Heart right ventricle (tissue), 16 donors: Measurements from ENCODE around the gene EFNA5. TPM values are rescaled to one million over a fixed set of nuclear protein-coding genes. Genes with fewer than 3 reads are reported as not detected.

ENCODE experiments used
- ATAC-seq, 8 donors: fragments of 200-7000 bp; cut with Tn5 transposase; one replicate each; pipeline ENCODE4 v1.9.1; 2020; ENCODE audit warnings: mild to moderate bottlenecking in 8 of 8, moderate library complexity in 8 of 8, moderate number of reproducible peaks in 1 of 8
- DNase-seq, 2 donors: peaks; one replicate each; pipeline ENCODE4 v3.0.0-alpha.2; 2020
- H3K27ac ChIP-seq, 10 donors: fragments of 200-600 bp; sonication (generic) in 2 of 10; one replicate each; pipeline versions ENCODE4 v1.5.0 to v1.8.0; 2020 to 2022; ENCODE audit warnings: mild to moderate bottlenecking in 3 of 10
- H3K27me3 ChIP-seq, 7 donors: fragments of 200-600 bp; one replicate each; pipeline ENCODE4 v1.8.0; 2021 to 2022; ENCODE audit warnings: mild to moderate bottlenecking in 2 of 7
- H3K36me3 ChIP-seq, 9 donors: fragments of 200-600 bp; sonication (generic) in 1 of 9; one replicate each; pipeline versions ENCODE4 v1.5.0 to v1.8.0; 2020 to 2022; ENCODE audit warnings: mild to moderate bottlenecking in 2 of 9
- H3K4me1 ChIP-seq, 9 donors: fragments of 200-600 bp; sonication (generic) in 1 of 9; one replicate each; pipeline versions ENCODE4 v1.5.0 to v1.8.0; 2020 to 2022; ENCODE audit warnings: mild to moderate bottlenecking in 4 of 9
- H3K4me3 ChIP-seq, 10 donors: fragments of 200-600 bp; sonication (generic) in 2 of 10; one replicate each; pipeline versions ENCODE4 v1.5.0 to v1.8.0; 2020 to 2022; ENCODE audit warnings: mild to moderate bottlenecking in 7 of 10, moderate library complexity in 2 of 10
- H3K9me3 ChIP-seq, 11 donors: fragments of 200-600 bp in 10 of 11; sonication (generic) in 2 of 11; one replicate each; pipeline versions ENCODE4 v1.5.0 to v1.8.0; 2013 to 2022; ENCODE audit warnings: mild to moderate bottlenecking in 2 of 11, control low read depth in 1 of 11, moderate library complexity in 1 of 11
- WGBS, 2 donors: extraction: QIAGEN DNeasy Blood & Tissue Kit; methylation state at CpG; one replicate each; pipeline ENCODE4 v1.1.7; 2013; ENCODE audit warnings: inconsistent platforms in 1 of 2; 5-methylcytosine and 5-hydroxymethylcytosine counted together
- intact Hi-C, 10 donors: fragments of 100-400 bp; cut with DNase I; formaldehyde crosslinking; loops; one replicate each; pipeline versions ENCODE4 v1.11.1 to v1.14.2; 2022
- polyA plus RNA-seq, 2 donors: library from polyadenylated mRNA; stranded (reverse); fragments of 200-250 nt; gene quantifications; one replicate each; pipeline ENCODE4 v1.2.3, GENCODE V29; 2013
- total RNA-seq, 10 donors: library from RNA; stranded (reverse); fragmentation: NEBNext Ultra II Directional in 3 of 10; extraction: Animal tissue kit (Norgen Biotek cat#: 25700) in 3 of 10; gene quantifications; one replicate each; pipeline versions ENCODE4 v1.2.1 to v1.2.4, GENCODE V29; 2021 to 2023
- TF ChIP-seq, protein P1 (sequence below), 9 donors: fragments of 200-600 bp; sonication (generic) in 2 of 9; IDR thresholded peaks; one replicate each; pipeline versions ENCODE4 v1.5.0 to v1.8.0; 2021 to 2022; ENCODE audit warnings: antibody characterized with exemption in 9 of 9, mild to moderate bottlenecking in 5 of 9, moderate library complexity in 1 of 9
- donor health status: Arrhythmogenic right ventricular cardiomyopathy.
- donor health status: ischemic (EF 13 %, LVEDD 7.1; RV severe dilation, severe dysfunction).
- donor health status: healthy with polysubstance abuse.
- donor health status: DM: no; HTN: yes; CAD: no.
- donor health status: DM: no; HTN: no; CAD: no.
- donor health status: ischemic (EF 25% LVEDD 6.9; RV normal size, moderate dysfunction).
- donor health status: ischemic (EF 25% LVEDD 5.7; RV mildly dilated, moderate dysfunction).
- donor health status: healthy.
- donor health status: DM: yes; HTN: yes; CAD: no.
- donor health status: Ischemic cardiomyopathy.
- donor health status: ischemic (EF 35%, LVEDD 5.7; RV mildly dilated, moderate dysfunction).
- donor health status: nonischemic (EF 11% LVEDD 7.7; RV severe dilation, severe dysfunction).
- donor health status: DM: yes; HTN: yes; CAD: no.
- donor health status: PGD.
- donor health status: ischemic (EF 29% LVEDD 5.4; RV normal size, mild dysfunction).
- donor health status: nonischemic (EF 23%, LVEDD 6.1; RV moderate dilation, normal function).

The EFNA5 gene
- total and polyA plus RNA-seq, 12 donors, result 6.9 to 49.4 (median 33.9) TPM

DNA sequence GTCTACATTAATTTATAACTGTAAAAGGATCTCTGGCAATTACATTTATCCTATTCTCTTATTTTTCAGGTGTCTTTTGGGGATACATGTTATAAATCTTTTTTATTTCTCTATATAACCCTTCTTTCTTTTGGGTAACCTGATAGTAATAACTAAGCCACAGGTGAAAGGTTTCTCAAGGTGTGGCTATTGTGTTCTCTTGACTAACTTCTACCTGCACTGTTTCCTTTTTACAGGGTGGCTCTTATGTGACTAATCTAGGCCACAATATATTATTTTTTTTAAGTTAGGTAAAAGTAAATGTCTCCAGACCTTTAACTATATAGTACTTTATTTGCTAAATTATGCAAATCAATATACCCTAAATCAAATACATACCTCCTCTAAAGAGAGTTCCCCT, 193.2 kb downstream of the EFNA5 start:
- Histone ChIP-seq H3K27ac (peak overlapping the region in 4 of 10 donors; percentile 17 to 58 (median 37)), H3K9me3 (no peaks in the 10 kb centered on the region), H3K4me3 (no peak overlapping the region), H3K36me3 (no peaks in the 10 kb centered on the region), H3K4me1 (peaks cover 0 to 44% (median 10%) of the 10 kb centered on the region in 9 donors), H3K27me3 (no peaks in the 10 kb centered on the region)
- intact Hi-C loops, result no loop called here
- DNase-seq, result no peak
- ATAC-seq, result no peak
- TF ChIP-seq, protein P1, sequence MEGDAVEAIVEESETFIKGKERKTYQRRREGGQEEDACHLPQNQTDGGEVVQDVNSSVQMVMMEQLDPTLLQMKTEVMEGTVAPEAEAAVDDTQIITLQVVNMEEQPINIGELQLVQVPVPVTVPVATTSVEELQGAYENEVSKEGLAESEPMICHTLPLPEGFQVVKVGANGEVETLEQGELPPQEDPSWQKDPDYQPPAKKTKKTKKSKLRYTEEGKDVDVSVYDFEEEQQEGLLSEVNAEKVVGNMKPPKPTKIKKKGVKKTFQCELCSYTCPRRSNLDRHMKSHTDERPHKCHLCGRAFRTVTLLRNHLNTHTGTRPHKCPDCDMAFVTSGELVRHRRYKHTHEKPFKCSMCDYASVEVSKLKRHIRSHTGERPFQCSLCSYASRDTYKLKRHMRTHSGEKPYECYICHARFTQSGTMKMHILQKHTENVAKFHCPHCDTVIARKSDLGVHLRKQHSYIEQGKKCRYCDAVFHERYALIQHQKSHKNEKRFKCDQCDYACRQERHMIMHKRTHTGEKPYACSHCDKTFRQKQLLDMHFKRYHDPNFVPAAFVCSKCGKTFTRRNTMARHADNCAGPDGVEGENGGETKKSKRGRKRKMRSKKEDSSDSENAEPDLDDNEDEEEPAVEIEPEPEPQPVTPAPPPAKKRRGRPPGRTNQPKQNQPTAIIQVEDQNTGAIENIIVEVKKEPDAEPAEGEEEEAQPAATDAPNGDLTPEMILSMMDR (IDR thresholded peaks at IDR 0.05), result no peak

DNA sequence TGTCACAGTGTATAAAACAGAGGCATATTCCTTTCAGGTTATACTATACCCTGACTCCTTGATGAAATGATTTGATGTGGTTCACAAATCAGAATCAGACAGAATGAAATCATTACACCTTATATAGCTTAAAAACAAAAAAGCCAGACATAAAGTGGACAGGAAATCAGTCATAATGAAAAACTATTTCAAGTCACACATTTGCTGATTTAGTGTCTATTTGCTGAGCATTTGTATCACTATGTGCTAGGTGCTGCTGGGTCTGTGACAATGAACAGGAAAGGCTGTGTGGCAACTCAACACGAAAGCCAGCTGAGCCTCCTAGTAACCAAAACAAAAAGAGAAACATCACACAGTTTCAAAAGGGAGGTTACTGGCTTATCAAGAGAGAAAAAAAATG, 194.0 kb downstream of the EFNA5 start:
- DNase-seq, result no peak
- peak in 6 of 8 donors; percentile 64 to 89 (median 74) for ATAC-seq
- Histone ChIP-seq H3K27me3 (no peaks in the 10 kb centered on the region), H3K9me3 (no peaks in the 10 kb centered on the region), H3K4me3 (no peak overlapping the region), H3K27ac (peak overlapping the region in 4 of 10 donors; percentile 21 to 58 (median 46)), H3K36me3 (no peaks in the 10 kb centered on the region), H3K4me1 (peaks cover 0 to 38% (median 10%) of the 10 kb centered on the region in 9 donors)
- TF ChIP-seq, protein P1 (IDR thresholded peaks at IDR 0.05), result no peak
- intact Hi-C loops, result no loop called here
- WGBS, 2 donors, result 25 to 26% methylated on average over 1 of the region's 1 CpG

DNA sequence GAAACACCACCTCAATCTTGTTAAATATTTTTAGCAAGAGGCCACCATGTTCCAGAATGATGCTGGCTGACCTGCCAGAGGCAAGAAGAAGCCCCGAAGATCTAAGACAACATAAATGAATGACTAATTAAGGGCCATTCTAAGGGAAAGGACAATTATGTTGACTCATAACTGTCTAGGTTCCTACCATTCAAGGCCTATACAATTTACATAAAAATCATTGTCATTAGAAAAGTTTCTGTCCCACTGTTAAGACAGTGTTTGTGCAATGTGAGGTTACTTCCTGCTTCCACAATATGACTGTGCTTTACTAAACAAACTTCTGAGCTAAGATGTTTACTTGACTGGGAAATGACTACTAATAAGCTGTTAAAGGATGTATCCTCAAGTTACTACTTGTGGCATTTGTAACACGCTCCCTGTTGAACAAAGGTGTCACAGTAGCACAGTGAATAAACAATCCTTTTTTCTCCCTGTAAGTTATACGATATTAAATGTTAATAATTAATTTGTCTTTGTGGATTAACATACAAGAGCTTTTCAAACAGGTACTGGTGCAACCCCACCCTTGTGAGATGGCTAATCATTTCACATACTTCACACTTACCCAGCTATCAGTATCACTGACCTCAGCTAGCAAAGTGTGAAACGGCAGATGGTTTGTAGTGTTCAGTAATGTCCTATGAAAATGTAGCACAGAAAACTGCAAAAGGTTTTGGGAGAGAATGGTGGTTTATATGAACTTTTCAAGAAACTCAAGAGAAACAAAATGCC, 195.8 kb downstream of the EFNA5 start:
- TF ChIP-seq, protein P1 (IDR thresholded peaks at IDR 0.05), result no peak
- WGBS, 2 donors, result 65 to 66% methylated on average over 4 of the region's 4 CpGs
- H3K4me3 ChIP-seq, result no peak overlapping the region
- no peak for DNase-seq
- H3K27me3 ChIP-seq, result no peaks in the 10 kb centered on the region
- intact Hi-C loops, result no loop called here
- ATAC-seq, result peak in 1 of 8 donors; percentile 26
- H3K27ac ChIP-seq, result peak overlapping the region in 4 of 10 donors; percentile 12 to 54 (median 22)
- H3K36me3 ChIP-seq, result no peaks in the 10 kb centered on the region
- H3K9me3 ChIP-seq, result no peaks in the 10 kb centered on the region
- H3K4me1 ChIP-seq, result peaks cover 0 to 43% (median 17%) of the 10 kb centered on the region in 9 donors

DNA sequence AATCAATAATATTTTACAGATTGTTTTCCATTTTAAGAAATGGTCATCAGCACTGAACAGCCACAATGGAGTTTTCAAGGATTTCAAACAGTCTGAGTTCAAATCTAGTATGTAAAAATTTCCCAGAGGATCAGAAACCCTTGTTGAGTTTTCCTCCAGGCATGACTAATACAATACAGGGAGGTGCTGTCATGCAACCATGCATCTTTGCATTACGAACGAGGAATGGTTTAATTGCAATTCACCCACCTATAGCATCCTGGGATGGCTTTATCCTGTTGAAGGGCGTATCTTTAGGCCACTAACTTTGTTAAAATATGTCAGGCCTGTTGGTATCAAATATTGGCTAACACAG, 196.4 kb downstream of the EFNA5 start:
- intact Hi-C loops, result no loop called here
- H3K27me3 ChIP-seq, result no peaks in the 10 kb centered on the region
- no peak for DNase-seq
- no peak overlapping the region for H3K4me3 ChIP-seq
- 83 to 94% methylated on average over 3 of the region's 3 CpGs for WGBS, 2 donors
- TF ChIP-seq, protein P1 (IDR thresholded peaks at IDR 0.05), result no peak
- H3K27ac ChIP-seq, result peak overlapping the region in 1 of 10 donors; percentile 54
- ATAC-seq, result no peak
- H3K4me1 ChIP-seq, result peaks cover 0 to 48% (median 17%) of the 10 kb centered on the region in 9 donors
- no peaks in the 10 kb centered on the region for H3K9me3 ChIP-seq
- no peaks in the 10 kb centered on the region for H3K36me3 ChIP-seq
